ENCODE results near the gene ZDHHC7. TPM values are rescaled to one million over a fixed set of nuclear protein-coding genes. Genes with fewer than 3 reads are reported as not detected.

Gene ZDHHC7
- total RNA-seq, 1 donor from 2014 or later, result 45.4 TPM

DNA sequence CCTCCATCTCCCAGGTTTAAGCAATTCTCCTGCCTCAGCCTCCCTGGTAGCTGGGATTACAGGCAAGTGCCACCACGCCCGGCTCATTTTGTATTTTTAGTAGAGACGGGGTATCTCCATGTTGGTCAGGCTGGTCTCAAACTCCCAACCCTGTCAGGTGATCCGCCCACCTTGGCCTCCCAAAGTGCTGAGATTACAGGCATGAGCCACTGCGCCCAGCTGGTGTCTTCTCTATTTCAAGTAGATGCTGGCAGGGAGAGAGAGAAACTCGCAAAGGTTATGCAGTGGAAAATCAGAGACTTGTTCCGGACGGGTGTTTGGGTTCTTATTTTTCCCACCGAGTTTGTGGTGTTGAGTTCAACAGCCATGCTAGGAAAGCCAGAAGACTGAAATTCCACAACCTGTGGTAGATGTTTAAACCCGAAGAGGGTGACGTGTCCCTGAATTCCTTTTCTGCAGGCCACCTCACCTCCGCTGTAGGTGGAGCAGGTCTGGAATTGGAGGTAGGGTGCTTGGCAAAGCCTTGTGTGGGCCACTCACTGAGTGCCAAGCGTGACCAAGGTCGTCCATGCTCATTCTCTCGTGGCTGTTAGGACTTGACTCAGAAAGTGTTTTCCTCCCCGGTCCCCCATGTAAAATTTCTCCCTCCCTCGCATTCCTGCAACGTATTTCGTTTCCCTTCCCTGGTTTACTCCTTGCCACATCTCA lies 7.3 kb upstream of the ZDHHC7 start:
- Mint-ChIP-seq H3K4me1 (peaks cover 17% of the 10 kb centered on the region), H3K4me3 (no peak overlapping the region), H3K27me3 (ENCODE audit: low read depth) (no peaks in the 10 kb centered on the region), H3K9me3 (peaks cover 5% of the 10 kb centered on the region), H3K36me3 (no peaks in the 10 kb centered on the region), H3K27ac (no peak overlapping the region)
- TF ChIP-seq, protein P1, sequence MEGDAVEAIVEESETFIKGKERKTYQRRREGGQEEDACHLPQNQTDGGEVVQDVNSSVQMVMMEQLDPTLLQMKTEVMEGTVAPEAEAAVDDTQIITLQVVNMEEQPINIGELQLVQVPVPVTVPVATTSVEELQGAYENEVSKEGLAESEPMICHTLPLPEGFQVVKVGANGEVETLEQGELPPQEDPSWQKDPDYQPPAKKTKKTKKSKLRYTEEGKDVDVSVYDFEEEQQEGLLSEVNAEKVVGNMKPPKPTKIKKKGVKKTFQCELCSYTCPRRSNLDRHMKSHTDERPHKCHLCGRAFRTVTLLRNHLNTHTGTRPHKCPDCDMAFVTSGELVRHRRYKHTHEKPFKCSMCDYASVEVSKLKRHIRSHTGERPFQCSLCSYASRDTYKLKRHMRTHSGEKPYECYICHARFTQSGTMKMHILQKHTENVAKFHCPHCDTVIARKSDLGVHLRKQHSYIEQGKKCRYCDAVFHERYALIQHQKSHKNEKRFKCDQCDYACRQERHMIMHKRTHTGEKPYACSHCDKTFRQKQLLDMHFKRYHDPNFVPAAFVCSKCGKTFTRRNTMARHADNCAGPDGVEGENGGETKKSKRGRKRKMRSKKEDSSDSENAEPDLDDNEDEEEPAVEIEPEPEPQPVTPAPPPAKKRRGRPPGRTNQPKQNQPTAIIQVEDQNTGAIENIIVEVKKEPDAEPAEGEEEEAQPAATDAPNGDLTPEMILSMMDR (IDR thresholded peaks at IDR 0.05; ENCODE audit: unreplicated experiment), result no peak
- DNase-seq (ENCODE audit: low spot score in 2 of 2, unreplicated experiment in 2 of 2), result no peak

- no peak overlapping the region for H3K27ac Mint-ChIP-seq
- TF ChIP-seq, protein P1 (IDR thresholded peaks at IDR 0.05; ENCODE audit: unreplicated experiment), result no peak
- H3K4me3 Mint-ChIP-seq, result no peak overlapping the region
These were observed 6.3 kb upstream of the ZDHHC7 start for GRCh38 chr16:85017633-85018032.

GRCh38 chr16:85017151-85017550 lies 5.8 kb upstream of the ZDHHC7 start:
- Mint-ChIP-seq H3K27me3 (ENCODE audit: low read depth) (no peaks in the 10 kb centered on the region), H3K4me1 (peaks cover 17% of the 10 kb centered on the region), H3K36me3 (no peaks in the 10 kb centered on the region), H3K9me3 (no peaks in the 10 kb centered on the region), H3K27ac (peak overlapping the region; percentile 26), H3K4me3 (no peak overlapping the region)
- TF ChIP-seq, protein P1 (IDR thresholded peaks at IDR 0.05; ENCODE audit: unreplicated experiment), result no peak
- no peak for DNase-seq (ENCODE audit: low spot score in 2 of 2, unreplicated experiment in 2 of 2)

More at GRCh38 chr16:85017633-85018032, 6.3 kb upstream of the ZDHHC7 start:
- no peaks in the 10 kb centered on the region for H3K27me3 Mint-ChIP-seq (ENCODE audit: low read depth)
- DNase-seq (ENCODE audit: low spot score in 2 of 2, unreplicated experiment in 2 of 2), result no peak
- H3K9me3 Mint-ChIP-seq, result peaks cover 3% of the 10 kb centered on the region
- H3K4me1 Mint-ChIP-seq, result peaks cover 17% of the 10 kb centered on the region
- H3K36me3 Mint-ChIP-seq, result no peaks in the 10 kb centered on the region

- H3K36me3 Mint-ChIP-seq, result no peaks in the 10 kb centered on the region
- H3K4me1 Mint-ChIP-seq, result peaks cover 23% of the 10 kb centered on the region
- H3K27ac Mint-ChIP-seq, result peak overlapping the region; percentile 93
- H3K9me3 Mint-ChIP-seq, result no peaks in the 10 kb centered on the region
- no peaks in the 10 kb centered on the region for H3K27me3 Mint-ChIP-seq (ENCODE audit: low read depth)
- no peak overlapping the region for H3K4me3 Mint-ChIP-seq
- TF ChIP-seq, protein P1 (IDR thresholded peaks at IDR 0.05; ENCODE audit: unreplicated experiment), result no peak
- no peak for DNase-seq (ENCODE audit: low spot score in 2 of 2, unreplicated experiment in 2 of 2)
These were observed 4.3 kb upstream of the ZDHHC7 start for GRCh38 chr16:85015481-85016187.

- H3K36me3 Mint-ChIP-seq, result no peaks in the 10 kb centered on the region
- no peaks in the 10 kb centered on the region for H3K9me3 Mint-ChIP-seq
These were observed 3.0 kb upstream of the ZDHHC7 start for GRCh38 chr16:85014311-85014710.

More at GRCh38 chr16:85014311-85014710, 3.0 kb upstream of the ZDHHC7 start:
- Mint-ChIP-seq H3K4me1 (peaks cover 34% of the 10 kb centered on the region), H3K27me3 (ENCODE audit: low read depth) (no peaks in the 10 kb centered on the region), H3K4me3 (no peak overlapping the region), H3K27ac (peak overlapping the region; percentile 57)
- DNase-seq (ENCODE audit: low spot score in 2 of 2, unreplicated experiment in 2 of 2), result no peak
- TF ChIP-seq, protein P1 (IDR thresholded peaks at IDR 0.05; ENCODE audit: unreplicated experiment), result no peak
